GM21717 (cell line): ENCODE results near the gene BANP.
"Not testable (repeated sequence)": the region's sequence is repeated elsewhere in the genome, so short reads cannot be mapped to it uniquely, and the experiment has no call there.

Source experiments
- ATAC-seq: cut with Tn5 transposase; IDR thresholded peaks from one replicate; pipeline ENCODE4 v1.9.1; 2021; ENCODE audit warnings: mild to moderate bottlenecking, moderate library complexity; ENCODE audit not compliant: unreplicated experiment

Gene BANP

GRCh38 chr16:87926246-87927194 is 24.7 kb upstream of the BANP start:
- ATAC-seq = no peak

- ATAC-seq = no peak
These were observed 24.1 kb upstream of the BANP start for GRCh38 chr16:87927195-87927562.

DNA sequence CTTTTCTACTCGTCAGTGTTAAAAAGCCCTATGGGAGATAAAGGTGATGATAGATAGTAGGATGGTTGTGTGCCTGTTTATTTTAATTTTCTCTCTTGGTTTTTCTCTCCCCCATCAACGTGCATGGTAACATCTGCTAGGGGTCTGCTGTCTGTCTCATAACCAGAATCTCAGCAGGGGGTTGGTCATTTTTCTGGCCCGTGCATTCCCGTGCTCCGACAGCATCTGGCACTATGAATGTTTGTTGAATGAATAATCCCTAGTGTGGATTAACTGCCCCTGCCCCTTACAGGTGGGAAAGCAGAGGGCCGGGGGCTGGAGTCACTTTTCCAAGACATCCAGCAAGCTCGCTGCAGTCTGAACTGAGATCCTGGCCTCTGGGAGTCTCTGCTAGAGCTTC is 21.2 kb upstream of the BANP start:
- no peak for ATAC-seq

DNA sequence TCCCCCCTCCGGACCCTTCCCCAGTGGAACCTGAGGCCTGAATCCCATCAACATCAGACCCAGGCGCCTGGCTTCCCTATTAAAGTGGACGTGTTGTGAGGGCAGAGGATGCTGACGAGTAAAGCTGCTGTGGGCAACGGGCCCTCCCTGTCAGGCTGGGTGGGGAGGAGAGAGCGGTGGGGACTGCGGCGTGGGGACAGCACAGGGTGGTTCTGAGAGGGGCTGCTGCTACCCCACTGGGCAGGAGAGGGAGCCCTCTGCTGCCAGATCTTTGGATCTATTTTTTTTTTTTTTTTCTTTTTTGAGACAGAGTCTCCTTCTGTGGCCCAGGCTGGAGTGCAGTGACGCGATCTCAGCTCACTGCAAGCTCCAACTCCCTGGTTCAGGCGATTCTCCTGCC is 20.8 kb upstream of the BANP start:
- no peak for ATAC-seq

- ATAC-seq = no peak
These were observed 19.7 kb upstream of the BANP start for GRCh38 chr16:87931504-87931903.

GRCh38 chr16:87932475-87933139 is 18.6 kb upstream of the BANP start:
- not testable (repeated sequence) for ATAC-seq

- no peak for ATAC-seq
These were observed 18.1 kb upstream of the BANP start for GRCh38 chr16:87933140-87933495.

DNA sequence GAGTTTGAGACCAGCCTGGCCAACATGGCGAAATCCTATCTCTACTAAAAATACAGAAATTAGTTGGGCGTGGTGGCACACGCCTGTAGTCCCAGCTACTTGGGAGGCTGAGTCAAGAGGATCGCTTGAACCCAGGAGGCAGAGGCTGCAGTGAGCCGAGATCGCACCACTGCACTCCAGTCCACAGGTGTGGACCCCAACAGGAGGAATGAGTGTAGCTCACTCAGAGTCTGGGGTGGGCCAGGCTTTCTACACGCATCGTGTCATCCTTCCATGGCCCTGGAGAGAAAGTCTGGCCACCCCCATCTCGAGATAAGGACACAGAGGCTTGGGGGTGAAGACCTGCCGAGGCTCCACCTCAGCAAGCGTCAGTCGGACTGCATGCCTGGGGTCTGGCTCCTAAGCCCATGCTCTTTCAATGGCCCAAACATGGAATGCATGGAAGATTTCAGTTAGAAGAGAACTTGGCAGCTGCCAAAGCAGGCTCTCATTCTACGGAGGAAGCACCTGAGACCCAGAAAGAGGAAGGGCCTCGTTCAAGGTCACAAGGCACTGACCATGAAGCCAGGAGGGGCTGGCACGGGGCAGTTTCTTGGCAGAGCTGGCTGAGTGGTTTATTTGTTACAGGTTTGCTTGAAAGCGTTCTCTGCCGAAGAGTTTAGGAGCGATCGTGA is 16.3 kb upstream of the BANP start:
- not testable (repeated sequence) for ATAC-seq

- not testable (repeated sequence) for ATAC-seq
These were observed 15.2 kb upstream of the BANP start for GRCh38 chr16:87936016-87936374.

DNA sequence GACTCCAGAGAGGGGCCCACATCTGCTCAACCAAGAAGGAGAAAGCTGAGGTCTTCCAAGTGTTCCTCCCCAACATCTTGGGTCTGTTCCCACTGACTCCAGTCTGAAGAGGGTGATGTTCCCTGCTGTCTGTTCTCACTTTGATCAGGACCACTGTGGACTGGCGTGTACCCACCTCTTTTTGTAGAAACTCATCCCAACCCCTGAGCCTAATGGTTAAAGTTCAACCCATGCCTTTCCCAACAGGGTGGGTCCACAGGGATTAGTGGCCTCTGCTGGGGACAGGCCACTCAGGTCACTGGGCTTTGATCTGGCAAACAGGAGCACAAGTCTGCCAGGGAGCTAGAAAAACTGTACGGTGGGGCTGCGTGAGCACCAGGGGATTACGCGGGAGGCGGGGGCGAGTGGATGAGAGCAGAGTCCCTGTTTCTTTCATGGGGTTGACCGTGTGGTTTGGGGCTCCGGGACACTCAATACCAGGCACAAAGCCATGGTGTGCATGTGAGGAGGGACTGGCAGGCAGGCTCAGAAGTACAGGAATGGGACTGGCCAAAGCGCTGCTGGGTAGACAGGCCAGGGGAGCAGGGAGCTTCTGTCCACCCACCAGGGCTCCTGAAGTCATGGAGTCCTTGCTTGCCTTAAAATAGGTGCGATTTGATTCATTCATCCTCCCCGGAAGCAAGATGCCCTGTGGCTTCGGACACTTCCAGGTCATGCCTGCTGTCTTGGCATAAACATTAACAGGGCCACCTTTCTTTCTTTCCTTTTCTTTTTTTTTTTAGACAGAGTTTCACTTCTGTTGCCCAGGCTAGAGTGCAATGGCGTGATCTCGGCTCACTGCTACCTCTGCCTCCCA is 14.6 kb upstream of the BANP start, which contains the start of gene CA5A:
Gene CA5A (minus strand): TSS at position 155 of the 856 bp plus-strand sequence. CDS start 79 bp downstream, at position 76.
- ATAC-seq = no peak

DNA sequence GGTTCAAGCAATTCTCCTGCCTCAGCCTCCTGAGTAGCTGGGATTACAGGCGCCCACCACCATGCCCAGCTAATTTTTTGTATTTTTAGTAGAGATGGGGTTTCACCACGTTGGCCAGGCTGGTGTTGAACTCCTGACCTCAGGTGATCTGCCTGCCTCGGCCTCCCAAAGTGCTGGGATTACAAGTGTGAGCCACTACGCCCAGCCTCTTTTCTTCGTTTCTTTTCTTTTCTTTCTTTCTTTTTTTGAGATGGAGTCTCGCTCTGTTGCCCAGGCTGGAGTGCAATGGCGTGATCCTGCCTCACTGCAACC is 14.0 kb upstream of the BANP start:
- ATAC-seq = not testable (repeated sequence)

GRCh38 chr16:87938412-87938949 is 12.8 kb upstream of the BANP start:
- no peak for ATAC-seq

DNA sequence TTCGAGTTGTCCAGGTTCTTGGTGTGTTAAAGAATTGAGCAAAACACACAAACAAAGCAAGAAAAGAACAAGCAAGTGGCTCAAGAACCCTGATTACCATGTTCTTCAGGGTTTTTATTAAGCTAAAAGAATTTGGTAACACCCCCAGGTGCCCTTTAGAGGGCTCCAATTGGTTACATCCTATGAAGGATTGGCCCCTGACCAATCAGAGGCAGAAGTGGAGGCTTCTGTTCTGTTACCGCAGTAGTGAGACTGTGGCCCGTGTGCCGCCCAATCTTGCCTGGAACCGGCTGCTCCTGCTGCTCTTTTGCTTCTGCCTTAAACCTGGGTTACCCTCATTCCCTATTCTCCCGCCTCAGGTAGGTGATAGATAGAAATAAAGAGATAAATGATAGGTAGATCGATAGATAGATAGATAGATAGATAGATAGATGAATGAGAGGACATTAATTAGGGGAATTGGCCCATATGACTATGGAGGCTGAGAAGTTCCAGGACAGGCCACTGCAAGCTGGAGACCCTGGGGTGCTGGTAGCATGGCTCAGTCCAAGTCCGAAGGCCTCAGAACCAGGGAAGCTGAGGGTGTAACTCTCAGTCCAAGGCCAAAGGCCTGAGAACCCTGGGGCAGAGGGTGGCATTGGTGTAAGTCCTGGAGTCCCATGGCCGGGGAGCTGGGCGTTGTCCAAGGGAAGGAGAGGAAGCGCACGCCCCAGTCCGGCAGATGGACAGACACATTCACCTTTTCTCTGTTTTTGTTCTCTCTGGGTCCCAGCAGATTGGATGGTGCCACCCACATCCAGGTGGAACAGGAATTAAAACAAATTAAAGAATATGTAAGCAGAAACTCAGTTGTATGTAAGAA is 11.4 kb upstream of the BANP start:
- no peak for ATAC-seq

DNA sequence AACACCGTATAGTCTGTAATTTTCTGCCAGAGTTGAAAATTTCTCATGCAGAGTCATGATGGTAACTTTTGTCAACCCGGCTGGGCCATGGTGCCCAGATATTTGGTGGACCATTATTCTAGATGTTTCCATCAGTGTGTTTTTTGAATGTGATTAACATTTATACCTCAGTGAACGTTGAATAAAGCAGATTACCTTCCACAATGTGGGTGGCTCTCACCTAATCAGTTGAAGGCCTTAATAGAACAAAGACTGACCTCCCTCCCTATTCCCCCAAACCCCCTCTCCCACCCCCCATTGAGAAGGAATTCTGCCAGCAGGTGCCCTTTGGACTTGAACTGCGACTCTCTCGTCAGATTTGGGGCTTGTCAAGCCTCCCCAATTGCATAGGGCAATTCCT is 8.6 kb upstream of the BANP start:
- ATAC-seq = no peak

DNA sequence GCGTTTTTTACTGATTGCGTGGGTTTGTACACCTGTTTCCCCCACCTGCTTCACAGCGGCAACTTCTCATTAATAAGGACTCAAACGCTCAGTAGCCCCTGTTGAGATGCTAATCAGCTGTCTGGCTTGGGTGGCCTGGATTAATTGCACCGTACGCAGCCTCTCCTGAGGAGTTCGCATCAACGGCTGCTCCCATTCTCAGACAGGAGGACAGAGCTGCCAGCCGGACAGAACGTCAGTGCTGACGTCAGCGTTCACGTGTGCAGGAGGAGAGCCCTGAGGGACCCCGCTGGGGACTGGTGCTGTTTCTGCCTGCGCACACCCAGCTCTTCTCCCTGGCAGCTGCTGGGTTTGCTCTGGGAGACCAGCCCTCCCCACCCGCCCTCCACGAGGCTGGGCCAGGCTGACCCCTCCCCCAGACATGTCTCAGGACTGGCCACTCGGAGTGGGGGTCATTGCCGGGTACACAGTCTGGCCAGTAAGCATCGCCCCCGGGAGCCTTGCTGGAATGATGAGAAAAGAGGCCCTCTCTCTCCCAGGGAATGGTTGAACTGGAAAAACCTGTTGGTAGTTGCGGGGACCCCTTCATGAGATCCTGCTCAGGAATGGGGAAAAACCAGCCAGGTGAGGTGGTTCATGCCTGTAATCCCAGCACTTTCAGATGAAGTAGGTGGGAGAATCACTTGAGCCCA is 5.7 kb upstream of the BANP start:
- no peak for ATAC-seq

DNA sequence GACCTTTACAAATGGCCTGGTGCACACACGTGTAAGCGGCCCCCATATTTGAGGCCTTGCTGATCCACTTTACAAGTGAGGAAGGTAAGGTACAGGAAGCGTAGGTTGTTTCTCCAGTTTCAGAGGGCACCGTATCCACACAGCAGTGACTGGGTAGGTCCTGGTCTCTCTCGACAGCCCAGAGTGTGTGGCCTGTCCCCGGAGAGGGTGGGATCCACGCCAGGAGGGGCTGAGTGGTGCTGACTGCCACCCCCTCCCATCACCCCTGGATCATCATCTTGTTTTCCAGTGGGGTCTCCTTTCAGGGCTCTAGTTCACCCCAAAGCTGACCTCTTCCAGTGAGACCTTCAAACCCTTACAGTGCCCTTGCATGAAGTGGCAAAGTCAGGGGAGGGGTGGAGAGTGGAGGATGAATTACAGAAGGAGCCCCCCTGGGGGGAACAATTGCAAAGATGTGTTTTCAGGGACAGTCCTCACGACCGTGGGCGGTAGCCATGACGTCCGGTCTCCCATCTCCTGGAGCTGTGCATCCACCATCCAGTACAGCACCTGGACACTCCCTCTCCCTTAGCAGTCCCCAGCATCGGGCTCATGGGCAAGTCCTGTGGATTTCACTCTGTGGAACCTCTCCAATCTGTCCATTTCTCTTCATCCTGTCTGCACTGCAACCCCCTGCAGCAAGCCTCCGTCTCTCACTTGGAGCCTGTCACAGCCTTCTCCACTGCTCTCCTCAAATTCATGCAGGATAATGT is 4.5 kb upstream of the BANP start:
- no peak for ATAC-seq

GRCh38 chr16:87947356-87948118 is 3.7 kb upstream of the BANP start:
- no peak for ATAC-seq

DNA sequence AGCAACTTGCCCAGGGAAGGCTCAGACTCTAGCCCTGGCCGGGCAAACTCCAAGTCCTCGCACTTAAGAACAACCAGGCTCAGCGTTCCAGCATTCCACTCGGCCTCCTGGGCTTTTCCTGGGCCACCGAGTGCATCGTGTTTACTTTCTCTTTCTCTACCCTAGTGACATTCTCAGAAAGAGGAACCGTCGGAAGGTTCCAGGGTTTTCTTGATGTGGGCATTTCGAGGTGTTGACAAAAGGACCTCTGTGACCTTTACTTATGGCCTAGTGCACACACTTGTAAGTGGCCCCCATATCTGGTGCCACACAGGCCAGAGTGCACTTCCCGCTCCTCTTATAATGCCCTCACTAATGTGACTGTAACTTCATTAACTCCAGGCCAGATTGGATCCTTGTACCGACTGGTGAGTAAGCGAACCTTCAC is 3.1 kb upstream of the BANP start:
- ATAC-seq = no peak
